CD14-positive monocyte (primary cell): ENCODE measurements around the gene LCLAT1. TPM values are rescaled to one million over a fixed set of nuclear protein-coding genes. Genes with fewer than 3 reads are reported as not detected.

ENCODE experiments used
- DNase-seq, 3 donors: peaks; one replicate each; pipeline ENCODE4 v3.0.0-alpha.2; 2011 to 2022
- H2AFZ ChIP-seq: 2 replicates; pipeline ENCODE4 v1.6.0; 2012; ENCODE audit warnings: mild to moderate bottlenecking, low read depth, low read length, inconsistent platforms; ENCODE audit not compliant: insufficient read depth, poor library complexity, severe bottlenecking
- H3K27ac ChIP-seq, 2 donors: 1 replicate in 1 of 2; 2 replicates in 1 of 2; pipeline ENCODE4 v1.5.1; 2012 to 2013; ENCODE audit warnings: low read length in 2 of 2, control low read depth in 1 of 2, inconsistent platforms in 1 of 2, low read depth in 1 of 2, mild to moderate bottlenecking in 1 of 2
- H3K27me3 ChIP-seq, 2 donors: one replicate each; pipeline versions ENCODE4 v1.6.0 to v1.6.1; 2011 to 2013; ENCODE audit warnings: low read length in 2 of 2; ENCODE audit not compliant: control insufficient read depth in 2 of 2, insufficient read depth in 2 of 2
- H3K36me3 ChIP-seq, 2 donors: replicated peaks in 1 of 2; 1 replicate in 1 of 2; 2 replicates in 1 of 2; pipeline versions ENCODE4 v1.5.1 to v1.6.1; 2012 to 2013; ENCODE audit warnings: low read length in 2 of 2, control low read depth in 1 of 2, inconsistent platforms in 1 of 2, mild to moderate bottlenecking in 1 of 2; ENCODE audit not compliant: insufficient read depth in 2 of 2, control insufficient read depth in 1 of 2
- H3K4me1 ChIP-seq, 2 donors: 1 replicate in 1 of 2; 2 replicates in 1 of 2; pipeline versions ENCODE4 v1.5.1 to v1.6.1; 2012 to 2013; ENCODE audit warnings: low read length in 2 of 2, control low read depth in 1 of 2, inconsistent platforms in 1 of 2, mild to moderate bottlenecking in 1 of 2, moderate library complexity in 1 of 2; ENCODE audit not compliant: insufficient read depth in 2 of 2, control insufficient read depth in 1 of 2
- H3K4me2 ChIP-seq: replicated peaks from 2 replicates; pipeline ENCODE3; 2012; ENCODE audit warnings: low read length, moderate library complexity, mild to moderate bottlenecking; ENCODE audit not compliant: poor library complexity, severe bottlenecking; ENCODE audit errors: extremely low read depth
- H3K4me3 ChIP-seq, 3 experiments: fragments of 200-600 bp in 1 of 3; sonication (generic) in 1 of 3; replicated peaks in 1 of 3; 1 replicate in 2 of 3; 2 replicates in 1 of 3; pipeline ENCODE4 v1.5.1; 2011 to 2013; ENCODE audit warnings: low read length in 3 of 3, mild to moderate bottlenecking in 3 of 3, control low read depth in 2 of 3, low read depth in 2 of 3, inconsistent platforms in 1 of 3, moderate library complexity in 1 of 3
- H3K79me2 ChIP-seq: 2 replicates; pipeline ENCODE4 v1.6.0; 2012; ENCODE audit warnings: mild to moderate bottlenecking, control low read depth, inconsistent platforms, low read length, moderate library complexity; ENCODE audit not compliant: insufficient read depth
- H3K9ac ChIP-seq: 2 replicates; pipeline ENCODE4 v1.6.0; 2017; ENCODE audit warnings: low read length, mild to moderate bottlenecking; ENCODE audit not compliant: insufficient read depth, poor library complexity, severe bottlenecking
- H3K9me3 ChIP-seq, 2 donors: replicated peaks in 1 of 2; 1 replicate in 1 of 2; 2 replicates in 1 of 2; pipeline versions ENCODE4 v1.5.1 to v1.6.1; 2012 to 2013; ENCODE audit warnings: low read length in 2 of 2, control low read depth in 1 of 2; ENCODE audit not compliant: control insufficient read depth in 1 of 2, insufficient read depth in 1 of 2
- H4K20me1 ChIP-seq: 2 replicates; pipeline ENCODE4 v1.6.0; 2012; ENCODE audit warnings: mild to moderate bottlenecking, low read length, control low read depth, moderate library complexity; ENCODE audit not compliant: insufficient read depth
- H3K27ac Mint-ChIP-seq, 7 donors: one replicate each; pipeline ENCODE4 v1.8.0; 2020; ENCODE audit warnings: mild to moderate bottlenecking in 7 of 7, mixed read lengths in 7 of 7, moderate library complexity in 6 of 7, inconsistent platforms in 2 of 7
- H3K27me3 Mint-ChIP-seq, 3 donors: one replicate each; pipeline ENCODE4 v1.8.0; 2021 to 2022; ENCODE audit warnings: low read depth in 3 of 3, mild to moderate bottlenecking in 3 of 3, mixed read lengths in 3 of 3, moderate library complexity in 3 of 3, inconsistent platforms in 1 of 3
- H3K36me3 Mint-ChIP-seq, 2 donors: one replicate each; pipeline ENCODE4 v1.8.0; 2020; ENCODE audit warnings: mixed read lengths in 2 of 2, inconsistent platforms in 1 of 2, mild to moderate bottlenecking in 1 of 2
- H3K4me1 Mint-ChIP-seq: one replicate; pipeline ENCODE4 v1.8.0; 2020; ENCODE audit warnings: mild to moderate bottlenecking, mixed read lengths
- H3K4me3 Mint-ChIP-seq, 2 donors: one replicate each; pipeline ENCODE4 v1.8.0; 2020; ENCODE audit warnings: mild to moderate bottlenecking in 2 of 2, mixed read lengths in 2 of 2, moderate library complexity in 1 of 2
- H3K9me3 Mint-ChIP-seq, 7 donors: one replicate each; pipeline ENCODE4 v1.8.0; 2020 to 2022; ENCODE audit warnings: mixed read lengths in 7 of 7, mild to moderate bottlenecking in 6 of 7, moderate library complexity in 6 of 7, inconsistent platforms in 2 of 7
- CTCF ChIP-seq: fragments of 200-600 bp; IDR thresholded peaks from one replicate; pipeline ENCODE4 v1.8.0; 2022; ENCODE audit warnings: antibody characterized with exemption, mild to moderate bottlenecking
- WGBS: methylation state at CpG from one replicate; pipeline ENCODE4 v1.1.5; 2013; ENCODE audit warnings: missing lambda C conversion rate; ENCODE audit not compliant: insufficient coverage; 5-methylcytosine and 5-hydroxymethylcytosine counted together
- intact Hi-C, 2 donors: fragments of 100-400 bp; cut with micrococcal nuclease; formaldehyde crosslinking; loops; one replicate each; pipeline versions ENCODE4 v1.15.0 to v1.15.1; 2023
- polyA plus RNA-seq, 3 donors: library from polyadenylated mRNA; depleted of rRNA in 1 of 3; unstranded in 2 of 3; stranded (reverse) in 1 of 3; fragments of 300-500 nt in 2 of 3; fragments of >200 nt in 1 of 3; fragmentation: Illumina TruSeq in 2 of 3; gene quantifications; 1 replicate in 2 of 3; 2 replicates in 1 of 3; pipeline ENCODE4 v1.2.3, GENCODE V29; 2012 to 2021

The LCLAT1 gene
- polyA plus RNA-seq, 3 donors: 1.2 to 5.7 (median 1.3) TPM

- H2AFZ ChIP-seq: no peak overlapping the region
- Mint-ChIP-seq H3K27ac (no peak overlapping the region), H3K9me3 (peaks cover 5 to 19% (median 11%) of the 10 kb centered on the region in 7 donors), H3K4me3 (no peak overlapping the region), H3K4me1 (no peaks in the 10 kb centered on the region), H3K36me3 (peaks cover 6 to 11% of the 10 kb centered on the region in 2 donors), H3K27me3 (no peaks in the 10 kb centered on the region)
- intact Hi-C loops: no loop called here
- no peak for DNase-seq
- peaks cover 0 to 1% of the 10 kb centered on the region in 2 donors for H3K36me3 ChIP-seq
- no peak overlapping the region for H3K4me2 ChIP-seq
- no peaks in the 10 kb centered on the region for H3K79me2 ChIP-seq
- H3K27me3 ChIP-seq: no peaks in the 10 kb centered on the region
- TF ChIP-seq CTCF: no peak
- no peaks in the 10 kb centered on the region for H3K4me1 ChIP-seq
- no peak overlapping the region for H3K27ac ChIP-seq
- WGBS: 100% methylated on average over 1 of the region's 2 CpGs
- no peaks in the 10 kb centered on the region for H3K9me3 ChIP-seq
- H3K4me3 ChIP-seq: no peak overlapping the region
- H3K9ac ChIP-seq: no peak overlapping the region
- H4K20me1 ChIP-seq: no peaks in the 10 kb centered on the region
These were observed 80.8 kb downstream of the LCLAT1 start for GRCh38 chr2:30527859-30528258.

GRCh38 chr2:30530346-30530745, 83.3 kb downstream of the LCLAT1 start:
- peaks cover 6 to 21% (median 10%) of the 10 kb centered on the region in 7 donors for H3K9me3 Mint-ChIP-seq
- no peaks in the 10 kb centered on the region for H3K79me2 ChIP-seq
- H3K4me3 ChIP-seq: no peak overlapping the region
- no peak overlapping the region for H3K4me2 ChIP-seq
- H2AFZ ChIP-seq: no peak overlapping the region
- no peaks in the 10 kb centered on the region for H3K27me3 ChIP-seq
- no peaks in the 10 kb centered on the region for H3K4me1 ChIP-seq
- H3K4me3 Mint-ChIP-seq: no peak overlapping the region
- peaks cover 24 to 27% of the 10 kb centered on the region in 2 donors for H3K36me3 Mint-ChIP-seq
- no peaks in the 10 kb centered on the region for H4K20me1 ChIP-seq
- no peak for TF ChIP-seq CTCF
- no peak overlapping the region for H3K9ac ChIP-seq
- no peak overlapping the region for H3K27ac Mint-ChIP-seq
- H3K27me3 Mint-ChIP-seq: no peaks in the 10 kb centered on the region
- H3K36me3 ChIP-seq: peaks cover 12 to 25% of the 10 kb centered on the region in 2 donors
- peaks cover 5 to 12% of the 10 kb centered on the region in 2 donors for H3K9me3 ChIP-seq
- DNase-seq: no peak
- 80% methylated on average over 1 of the region's 2 CpGs for WGBS
- H3K27ac ChIP-seq: no peak overlapping the region
- H3K4me1 Mint-ChIP-seq: no peaks in the 10 kb centered on the region
- intact Hi-C loops: no loop called here
